Astrocyte (in vitro differentiated cells and primary cell): Measurements from ENCODE around the gene LYG2. TPM values are rescaled to one million over a fixed set of nuclear protein-coding genes. Genes with fewer than 3 reads are reported as not detected.
"Not testable (repeated sequence)": the region's sequence is repeated elsewhere in the genome, so short reads cannot be mapped to it uniquely, and the experiment has no call there.

Experiments used
- DNase-seq: peaks from one replicate; pipeline ENCODE4 v3.0.0-alpha.2; 2010; ENCODE audit warnings: low read depth
- FAIRE-seq: peaks from 2 replicates; lab custom pipeline; 2011; peaks lifted over from hg19 to GRCh38; lab: Jason Lieb, UNC
- H2AFZ ChIP-seq: 2 replicates; pipeline ENCODE4 v1.6.0; 2012; ENCODE audit warnings: low read depth, low read length, inconsistent platforms
- H3K27ac ChIP-seq: 2 replicates; pipeline ENCODE4 v1.5.1; 2011; ENCODE audit warnings: low read depth, low read length, inconsistent platforms
- H3K27me3 ChIP-seq: 2 replicates; pipeline ENCODE4 v1.6.0; 2011; ENCODE audit warnings: low read length, inconsistent platforms; ENCODE audit not compliant: insufficient read depth
- H3K36me3 ChIP-seq: 2 replicates; pipeline ENCODE4 v1.5.1; 2011; ENCODE audit warnings: low read length, inconsistent platforms; ENCODE audit not compliant: insufficient read depth
- H3K4me1 ChIP-seq: 2 replicates; pipeline ENCODE4 v1.5.1; 2011; ENCODE audit warnings: low read length, inconsistent platforms; ENCODE audit not compliant: insufficient read depth
- H3K4me2 ChIP-seq: 2 replicates; pipeline ENCODE4 v1.6.0; 2012; ENCODE audit warnings: low read length, inconsistent platforms
- H3K4me3 ChIP-seq: 2 replicates; pipeline ENCODE4 v1.5.1; 2011; ENCODE audit warnings: low read depth, mild to moderate bottlenecking, low read length, inconsistent platforms; ENCODE audit not compliant: insufficient read depth
- H3K79me2 ChIP-seq: 2 replicates; pipeline ENCODE4 v1.6.0; 2012; ENCODE audit warnings: mild to moderate bottlenecking, low read length, inconsistent platforms; ENCODE audit not compliant: insufficient read depth
- H3K9ac ChIP-seq: 2 replicates; pipeline ENCODE4 v1.6.0; 2012; ENCODE audit warnings: mild to moderate bottlenecking, low read length, inconsistent platforms
- H3K9me3 ChIP-seq: 2 replicates; pipeline ENCODE4 v1.5.1; 2012; ENCODE audit warnings: low read depth, mild to moderate bottlenecking, low read length, inconsistent platforms; ENCODE audit not compliant: insufficient read depth
- H4K20me1 ChIP-seq: 2 replicates; pipeline ENCODE4 v1.6.0; 2012; ENCODE audit warnings: low read length, inconsistent platforms; ENCODE audit not compliant: insufficient read depth
- H3K27ac Mint-ChIP-seq: one replicate; pipeline ENCODE4 v1.8.0; 2021; ENCODE audit warnings: mild to moderate bottlenecking, mixed read lengths; ENCODE audit not compliant: unreplicated experiment
- H3K27me3 Mint-ChIP-seq: one replicate; pipeline ENCODE4 v1.8.0; 2021; ENCODE audit warnings: low read depth, mixed read lengths; ENCODE audit not compliant: unreplicated experiment
- H3K36me3 Mint-ChIP-seq: one replicate; pipeline ENCODE4 v1.8.0; 2021; ENCODE audit warnings: low read depth, mixed read lengths; ENCODE audit not compliant: unreplicated experiment
- H3K4me1 Mint-ChIP-seq: one replicate; pipeline ENCODE4 v1.8.0; 2021; ENCODE audit warnings: low read depth, mixed read lengths; ENCODE audit not compliant: unreplicated experiment
- H3K4me3 Mint-ChIP-seq: one replicate; pipeline ENCODE4 v1.8.0; 2021; ENCODE audit warnings: mild to moderate bottlenecking, moderate library complexity, mixed read lengths; ENCODE audit not compliant: unreplicated experiment
- H3K9me3 Mint-ChIP-seq: one replicate; pipeline ENCODE4 v1.8.0; 2021; ENCODE audit warnings: mild to moderate bottlenecking, mixed read lengths; ENCODE audit not compliant: unreplicated experiment
- CTCF ChIP-seq: IDR thresholded peaks from 2 replicates; pipeline ENCODE4 v1.5.1; 2011; ENCODE audit warnings: low read depth, mild to moderate bottlenecking, inconsistent platforms, low read length, moderate library complexity; ENCODE audit not compliant: insufficient read depth
- EZH2 ChIP-seq: IDR thresholded peaks from 2 replicates; pipeline ENCODE4 v1.6.1; 2012; ENCODE audit warnings: mild to moderate bottlenecking, low read length, inconsistent platforms; ENCODE audit not compliant: insufficient read depth
- total RNA-seq: library from RNA; stranded (reverse); gene quantifications from 2 replicates; pipeline ENCODE4 v1.2.1, GENCODE V29; 2021

Gene LYG2
- total RNA-seq, 1 donor from 2014 or later, result not detected

- Mint-ChIP-seq H3K4me1 (peaks cover 9% of the 10 kb centered on the region), H3K36me3 (peaks cover 13% of the 10 kb centered on the region), H3K27ac (peak overlapping the region; percentile 84), H3K9me3 (peaks cover 19% of the 10 kb centered on the region), H3K4me3 (peak overlapping the region; percentile 42), H3K27me3 (no peaks in the 10 kb centered on the region)
- H3K9me3 ChIP-seq, result no peaks in the 10 kb centered on the region
- peak overlapping the region; percentile 70 for H3K4me2 ChIP-seq
- FAIRE-seq (peak; percentile 86), DNase-seq (peak; percentile 96)
- H4K20me1 ChIP-seq, result no peaks in the 10 kb centered on the region
- no peak overlapping the region for H2AFZ ChIP-seq
- H3K4me3 ChIP-seq, result no peak overlapping the region
- peak overlapping the region; percentile 40 for H3K27ac ChIP-seq
- TF ChIP-seq EZH2 (no peak), CTCF (no peak)
- no peaks in the 10 kb centered on the region for H3K27me3 ChIP-seq
- H3K9ac ChIP-seq, result no peak overlapping the region
- no peaks in the 10 kb centered on the region for H3K79me2 ChIP-seq
- H3K4me1 ChIP-seq, result no peaks in the 10 kb centered on the region
- no peaks in the 10 kb centered on the region for H3K36me3 ChIP-seq
Observed at GRCh38 chr2:99278793-99279291, 23.4 kb upstream of the LYG2 start.

- H3K79me2 ChIP-seq, FAIRE-seq, H3K9ac ChIP-seq, DNase-seq, H3K27me3 Mint-ChIP-seq, H2AFZ ChIP-seq, H3K4me3 Mint-ChIP-seq, H4K20me1 ChIP-seq, H3K27ac ChIP-seq, H3K9me3 ChIP-seq, H3K36me3 ChIP-seq, H3K4me3 ChIP-seq, H3K27me3 ChIP-seq, H3K4me1 Mint-ChIP-seq, H3K4me1 ChIP-seq: not testable (repeated sequence)
- Mint-ChIP-seq H3K9me3 (peaks cover 19% of the 10 kb centered on the region), H3K36me3 (peaks cover 13% of the 10 kb centered on the region), H3K27ac (peak overlapping the region; percentile 84)
- H3K4me2 ChIP-seq, result peak overlapping the region; percentile 70
Observed at GRCh38 chr2:99278195-99278765, 22.8 kb upstream of the LYG2 start.

- TF ChIP-seq CTCF (no peak), EZH2 (no peak)
- no peak overlapping the region for H2AFZ ChIP-seq
Observed at GRCh38 chr2:99275882-99276281, 20.4 kb upstream of the LYG2 start.

More at GRCh38 chr2:99275882-99276281, 20.4 kb upstream of the LYG2 start:
- H3K27ac ChIP-seq, result no peak overlapping the region
- Mint-ChIP-seq H3K27me3 (no peaks in the 10 kb centered on the region), H3K4me1 (peaks cover 9% of the 10 kb centered on the region), H3K36me3 (peaks cover 8% of the 10 kb centered on the region), H3K9me3 (peaks cover 20% of the 10 kb centered on the region), H3K27ac (no peak overlapping the region), H3K4me3 (no peak overlapping the region)
- no peaks in the 10 kb centered on the region for H4K20me1 ChIP-seq
- peaks cover 5% of the 10 kb centered on the region for H3K9me3 ChIP-seq
- H3K4me1 ChIP-seq, result no peaks in the 10 kb centered on the region
- H3K4me2 ChIP-seq, result no peak overlapping the region
- FAIRE-seq (no peak), DNase-seq (no peak)
- H3K27me3 ChIP-seq, result no peaks in the 10 kb centered on the region
- no peak overlapping the region for H3K4me3 ChIP-seq
- H3K9ac ChIP-seq, result no peak overlapping the region
- H3K36me3 ChIP-seq, result no peaks in the 10 kb centered on the region
- H3K79me2 ChIP-seq, result no peaks in the 10 kb centered on the region
